Endodermal cell (in vitro differentiated cells): Measurements from ENCODE around the gene JAG2. TPM values are rescaled to one million over a fixed set of nuclear protein-coding genes. Genes with fewer than 3 reads are reported as not detected.

Experiments
- DNase-seq: peaks from one replicate; pipeline ENCODE4 v3.0.0-alpha.2; 2017
- H3K27ac ChIP-seq: 2 replicates; pipeline ENCODE4 v1.5.1; 2013; ENCODE audit warnings: mild to moderate bottlenecking, low read depth, low read length, moderate library complexity
- H3K27me3 ChIP-seq: 2 replicates; pipeline ENCODE4 v1.6.1; 2013; ENCODE audit warnings: mild to moderate bottlenecking, low read length, moderate library complexity; ENCODE audit not compliant: insufficient read depth, control insufficient read depth, poor library complexity, severe bottlenecking
- H3K36me3 ChIP-seq: 2 replicates; pipeline ENCODE4 v1.7.0; 2013; ENCODE audit warnings: mild to moderate bottlenecking, low read length, moderate library complexity; ENCODE audit not compliant: control insufficient read depth, insufficient read depth
- H3K4me1 ChIP-seq: one replicate; pipeline ENCODE4 v1.7.0; 2013; ENCODE audit warnings: low read length; ENCODE audit not compliant: control insufficient read depth, insufficient read depth
- H3K4me3 ChIP-seq: 2 replicates; pipeline ENCODE4 v1.5.1; 2013; ENCODE audit warnings: mild to moderate bottlenecking, low read length, moderate library complexity
- H3K9ac ChIP-seq: 2 replicates; pipeline ENCODE4 v1.6.1; 2013; ENCODE audit warnings: mild to moderate bottlenecking, low read length, moderate library complexity; ENCODE audit not compliant: poor library complexity, severe bottlenecking; ENCODE audit errors: extremely low read depth
- H3K9me3 ChIP-seq: 2 replicates; pipeline ENCODE4 v1.6.1; 2013; ENCODE audit warnings: mild to moderate bottlenecking, low read length, moderate library complexity; ENCODE audit not compliant: control insufficient read depth
- H3K27ac Mint-ChIP-seq: 2 replicates; pipeline ENCODE4 v1.8.0; 2020; ENCODE audit warnings: mixed read lengths
- H3K27me3 Mint-ChIP-seq: 2 replicates; pipeline ENCODE4 v1.8.0; 2021; ENCODE audit warnings: mild to moderate bottlenecking, mixed read lengths; ENCODE audit not compliant: insufficient read depth
- H3K36me3 Mint-ChIP-seq: 2 replicates; pipeline ENCODE4 v1.8.0; 2020; ENCODE audit warnings: low read depth, mixed read lengths
- H3K4me1 Mint-ChIP-seq: 2 replicates; pipeline ENCODE4 v1.8.0; 2020; ENCODE audit warnings: mixed read lengths
- H3K4me3 Mint-ChIP-seq: 2 replicates; pipeline ENCODE4 v1.8.0; 2020; ENCODE audit warnings: mild to moderate bottlenecking, moderate library complexity, mixed read lengths
- H3K9me3 Mint-ChIP-seq: 2 replicates; pipeline ENCODE4 v1.8.0; 2020; ENCODE audit warnings: mild to moderate bottlenecking, mixed read lengths
- CTCF ChIP-seq: fragments of 200-600 bp; sonication (generic); conservative IDR thresholded peaks from 2 replicates; pipeline ENCODE4 v1.5.0; 2021; ENCODE audit warnings: antibody characterized with exemption, mild to moderate bottlenecking
- whole genome bisulfite sequencing, 2 experiments: methylation state at CpG; one replicate each; pipeline versions ENCODE4 v1.1.5 to v1.1.7; 2013; ENCODE audit warnings: missing lambda C conversion rate in 2 of 2, mixed read lengths in 1 of 2; ENCODE audit not compliant: insufficient coverage in 1 of 2, insufficient read length in 1 of 2; 5-methylcytosine and 5-hydroxymethylcytosine counted together
- total RNA-seq, 2 donors: library from RNA; stranded (reverse); fragmentation: NEBNext Ultra II Directional in 1 of 2; extraction: Animal tissue kit (Norgen Biotek cat#: 25700) in 1 of 2; gene quantifications; 2 replicates in 1 of 2; 3 replicates in 1 of 2; pipeline ENCODE4 v1.2.1, GENCODE V29; 2021

JAG2 gene
- total RNA-seq, 2 donors from 2014 or later = 6.4 TPM

- no peaks in the 10 kb centered on the region for H3K9me3 Mint-ChIP-seq
- H3K27me3 Mint-ChIP-seq = no peaks in the 10 kb centered on the region
- no peak overlapping the region for H3K4me3 Mint-ChIP-seq
- no peaks in the 10 kb centered on the region for H3K36me3 Mint-ChIP-seq
- 91 to 92% methylated on average over 2 to 12 of the region's 12 CpGs for WGBS, 2 experiments
- Histone ChIP-seq H3K27ac (no peak overlapping the region), H3K27me3 (no peaks in the 10 kb centered on the region), H3K36me3 (no peaks in the 10 kb centered on the region), H3K4me1 (no peaks in the 10 kb centered on the region), H3K4me3 (no peak overlapping the region), H3K9ac (no peak overlapping the region), H3K9me3 (no peaks in the 10 kb centered on the region)
- no peak for DNase-seq
- no peak for TF ChIP-seq CTCF
- no peaks in the 10 kb centered on the region for H3K4me1 Mint-ChIP-seq
- no peak overlapping the region for H3K27ac Mint-ChIP-seq
These were observed 9.8 kb downstream of the JAG2 start for GRCh38 chr14:105158794-105159193.

GRCh38 chr14:105157872-105158271 lies 10.7 kb downstream of the JAG2 start:
- 90 to 100% methylated on average over 8 to 15 of the region's 15 CpGs for WGBS, 2 experiments
- H3K27ac ChIP-seq = no peak overlapping the region
- H3K9me3 ChIP-seq = no peaks in the 10 kb centered on the region
- H3K27me3 ChIP-seq = no peaks in the 10 kb centered on the region
- Mint-ChIP-seq H3K9me3 (no peaks in the 10 kb centered on the region), H3K4me1 (no peaks in the 10 kb centered on the region), H3K36me3 (no peaks in the 10 kb centered on the region), H3K4me3 (no peak overlapping the region), H3K27me3 (no peaks in the 10 kb centered on the region), H3K27ac (no peak overlapping the region)
- no peaks in the 10 kb centered on the region for H3K36me3 ChIP-seq
- H3K4me1 ChIP-seq = no peaks in the 10 kb centered on the region
- DNase-seq = no peak
- no peak for TF ChIP-seq CTCF
- no peak overlapping the region for H3K9ac ChIP-seq
- no peak overlapping the region for H3K4me3 ChIP-seq

- no peak overlapping the region for H3K27ac ChIP-seq
- DNase-seq = no peak
- no peaks in the 10 kb centered on the region for H3K9me3 Mint-ChIP-seq
- H3K4me1 Mint-ChIP-seq = no peaks in the 10 kb centered on the region
- no peaks in the 10 kb centered on the region for H3K36me3 ChIP-seq
- H3K27me3 ChIP-seq = no peaks in the 10 kb centered on the region
- H3K36me3 Mint-ChIP-seq = no peaks in the 10 kb centered on the region
- TF ChIP-seq CTCF = no peak
- H3K4me3 Mint-ChIP-seq = no peak overlapping the region
- 85 to 88% methylated on average over 21 to 31 of the region's 31 CpGs for WGBS, 2 experiments
- H3K27me3 Mint-ChIP-seq = no peaks in the 10 kb centered on the region
- H3K27ac Mint-ChIP-seq = peak overlapping the region; percentile 7
- no peaks in the 10 kb centered on the region for H3K9me3 ChIP-seq
- H3K4me1 ChIP-seq = no peaks in the 10 kb centered on the region
- H3K4me3 ChIP-seq = no peak overlapping the region
- no peak overlapping the region for H3K9ac ChIP-seq
These were observed 11.9 kb downstream of the JAG2 start for GRCh38 chr14:105156414-105157375.
